ENCODE measurements around the gene SERPINA6.
"Not testable (repeated sequence)": the region's sequence is repeated elsewhere in the genome, so short reads cannot be mapped to it uniquely, and the experiment has no call there.

The SERPINA6 gene

GRCh38 chr14:94354638-94355185, 31.6 kb upstream of the SERPINA6 start:
- TF ChIP-seq CTCF (conservative IDR thresholded peaks at IDR 0.05; ENCODE audit: low read depth, low read length) = no peak
- no peak for DNase-seq (ENCODE audit: low read depth)
- no peak overlapping the region for H3K4me3 ChIP-seq (ENCODE audit: low read depth, low read length)

- not testable (repeated sequence) for H3K4me3 ChIP-seq (ENCODE audit: low read depth, low read length); DNase-seq (ENCODE audit: low read depth)
These were observed 31.1 kb upstream of the SERPINA6 start for GRCh38 chr14:94354190-94354589.

- H3K4me3 ChIP-seq (ENCODE audit: low read depth, low read length) = no peak overlapping the region
- DNase-seq (ENCODE audit: low read depth) = no peak
- TF ChIP-seq CTCF (conservative IDR thresholded peaks at IDR 0.05; ENCODE audit: low read depth, low read length) = no peak
These were observed 26.1 kb upstream of the SERPINA6 start for GRCh38 chr14:94349276-94349675.

GRCh38 chr14:94348836-94349235, 25.7 kb upstream of the SERPINA6 start:
- no peak for TF ChIP-seq CTCF (conservative IDR thresholded peaks at IDR 0.05; ENCODE audit: low read depth, low read length)
- no peak for DNase-seq (ENCODE audit: low read depth)
- no peak overlapping the region for H3K4me3 ChIP-seq (ENCODE audit: low read depth, low read length)

- no peak for DNase-seq (ENCODE audit: low read depth)
- no peak for TF ChIP-seq CTCF (conservative IDR thresholded peaks at IDR 0.05; ENCODE audit: low read depth, low read length)
These were observed 23.7 kb upstream of the SERPINA6 start for GRCh38 chr14:94346841-94347240.

GRCh38 chr14:94346065-94346786, 23.1 kb upstream of the SERPINA6 start:
- not testable (repeated sequence) for H3K4me3 ChIP-seq (ENCODE audit: low read depth, low read length)
- DNase-seq (ENCODE audit: low read depth) = peak; percentile 67

More at GRCh38 chr14:94346841-94347240, 23.7 kb upstream of the SERPINA6 start:
- H3K4me3 ChIP-seq (ENCODE audit: low read depth, low read length) = no peak overlapping the region

- H3K4me3 ChIP-seq (ENCODE audit: low read depth, low read length) = no peak overlapping the region
- no peak for TF ChIP-seq CTCF (conservative IDR thresholded peaks at IDR 0.05; ENCODE audit: low read depth, low read length)
- DNase-seq (ENCODE audit: low read depth) = peak; percentile 67
These were observed 22.4 kb upstream of the SERPINA6 start for GRCh38 chr14:94345344-94346064.

GRCh38 chr14:94344389-94344788, 21.3 kb upstream of the SERPINA6 start:
- no peak overlapping the region for H3K4me3 ChIP-seq (ENCODE audit: low read depth, low read length)
- TF ChIP-seq CTCF (conservative IDR thresholded peaks at IDR 0.05; ENCODE audit: low read depth, low read length) = no peak
- DNase-seq (ENCODE audit: low read depth) = no peak
